GM18858 (cell line): ENCODE measurements around the gene LZIC.
"Not testable (repeated sequence)": the region's sequence is repeated elsewhere in the genome, so short reads cannot be mapped to it uniquely, and the experiment has no call there.

ENCODE experiments used
- ATAC-seq: cut with Tn5 transposase; IDR thresholded peaks from one replicate; pipeline ENCODE4 v1.9.1; 2021; ENCODE audit not compliant: unreplicated experiment

The LZIC gene

DNA sequence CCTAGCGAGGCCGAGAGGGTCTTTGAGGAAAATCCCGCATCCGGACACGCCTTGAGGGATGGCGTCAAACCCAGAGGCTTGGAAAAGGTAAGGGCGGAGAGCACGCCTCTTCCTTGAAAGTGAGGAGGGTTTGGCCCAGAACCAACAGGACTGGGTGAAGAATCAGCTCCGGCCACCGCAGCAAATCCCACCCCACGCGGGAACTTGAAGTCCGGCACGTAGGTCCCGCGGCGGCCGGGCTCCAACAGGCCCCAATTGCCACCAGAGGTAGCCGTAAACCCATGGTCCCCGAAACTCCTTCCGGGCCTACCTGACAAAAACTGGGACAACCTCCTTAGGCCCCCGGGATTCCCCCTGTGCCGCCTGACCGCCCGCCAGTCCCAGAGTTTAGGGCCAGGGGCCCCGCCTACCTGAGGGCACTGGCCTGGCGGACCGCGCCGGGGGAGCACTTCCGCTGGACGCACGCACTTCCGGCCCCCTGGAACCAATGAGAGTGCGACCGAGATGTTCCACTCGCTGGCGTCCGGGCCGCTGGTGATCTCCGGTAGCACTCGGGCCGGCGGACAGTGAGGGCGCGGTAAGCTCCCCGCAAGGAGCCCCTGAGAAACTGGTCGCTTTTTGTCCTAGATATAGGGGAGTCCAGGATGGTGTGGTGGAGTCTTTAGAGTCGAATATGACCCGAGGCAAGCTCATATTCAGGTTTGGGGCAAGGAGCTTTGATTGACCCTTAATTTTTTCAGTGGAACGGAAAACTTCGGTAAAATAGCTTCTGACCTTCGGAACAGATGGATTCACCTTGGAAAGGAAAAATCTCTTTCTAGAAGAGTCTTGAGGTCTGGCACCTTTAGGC is at the start of gene LZIC, which contains the start of gene NMNAT1:
Gene LZIC, minus strand, starts transcription at position 453 of the 850 bp plus-strand sequence. CDS start 6,772 bp downstream, outside the sequence.
Gene NMNAT1, plus strand, starts transcription at position 537 of the 850 bp plus-strand sequence. CDS start 28,599 bp downstream, outside the sequence.
- peak; percentile 61 for ATAC-seq

GRCh38 chr1:9992910-9993309 is 49.7 kb upstream of the LZIC start:
- ATAC-seq = no peak

DNA sequence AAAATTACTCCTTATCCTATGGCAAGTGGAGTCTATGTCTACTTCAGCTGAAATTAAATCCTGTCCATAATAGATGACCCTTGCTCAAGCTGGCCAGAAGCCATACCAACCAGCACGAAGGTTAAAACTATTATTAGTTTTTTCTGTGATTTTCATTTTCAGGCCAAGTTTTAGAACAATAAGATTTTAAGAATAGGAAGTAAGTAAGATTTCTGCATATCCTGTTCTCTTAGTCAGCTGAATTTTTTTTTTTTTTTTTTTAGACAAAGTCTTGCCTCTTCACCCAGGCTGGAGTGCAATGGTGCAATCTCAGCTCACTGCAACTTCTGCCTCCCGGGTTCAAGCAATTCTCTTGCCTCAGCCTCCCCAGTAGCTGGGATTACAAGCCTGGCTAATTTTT is 47.8 kb upstream of the LZIC start:
- ATAC-seq = no peak

DNA sequence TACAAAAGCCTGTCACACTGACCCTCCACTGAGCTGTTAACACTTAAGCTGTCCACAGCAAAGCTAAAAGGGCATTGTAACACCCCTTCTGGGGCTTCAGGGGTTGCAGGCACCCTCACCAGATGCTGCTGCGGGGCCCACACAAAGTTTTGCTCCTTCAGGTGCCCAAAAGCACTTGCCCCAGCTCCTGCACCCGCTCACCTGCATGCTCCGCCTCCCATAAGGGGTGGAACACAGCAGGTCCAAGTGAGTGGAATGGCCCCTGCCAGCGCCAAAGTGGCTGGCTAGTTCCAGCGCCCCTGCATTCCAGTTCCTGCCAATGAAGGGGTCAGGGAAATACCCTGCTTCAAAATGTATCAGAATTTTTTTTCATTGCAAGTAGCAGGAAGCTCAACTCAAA is 46.6 kb upstream of the LZIC start:
- ATAC-seq = no peak

DNA sequence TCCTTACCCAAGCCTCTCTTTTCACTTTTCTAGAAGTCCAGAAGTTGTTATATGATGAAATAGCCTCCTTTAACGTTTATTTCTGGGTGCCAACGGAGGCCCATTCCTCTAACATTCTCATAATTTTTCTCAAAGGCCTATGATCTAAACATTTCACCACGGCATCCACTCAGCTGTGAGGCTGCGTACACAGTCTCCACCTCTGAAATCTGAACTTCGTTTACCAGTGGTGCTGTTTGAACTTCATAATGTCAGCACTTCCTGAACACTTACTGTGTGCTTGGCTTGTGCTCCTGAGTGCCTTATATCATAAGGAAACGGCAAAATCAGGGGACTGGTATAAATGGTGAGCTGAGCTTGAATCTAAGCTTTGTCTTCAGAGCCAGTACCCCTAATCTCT is 41.8 kb upstream of the LZIC start:
- no peak for ATAC-seq

DNA sequence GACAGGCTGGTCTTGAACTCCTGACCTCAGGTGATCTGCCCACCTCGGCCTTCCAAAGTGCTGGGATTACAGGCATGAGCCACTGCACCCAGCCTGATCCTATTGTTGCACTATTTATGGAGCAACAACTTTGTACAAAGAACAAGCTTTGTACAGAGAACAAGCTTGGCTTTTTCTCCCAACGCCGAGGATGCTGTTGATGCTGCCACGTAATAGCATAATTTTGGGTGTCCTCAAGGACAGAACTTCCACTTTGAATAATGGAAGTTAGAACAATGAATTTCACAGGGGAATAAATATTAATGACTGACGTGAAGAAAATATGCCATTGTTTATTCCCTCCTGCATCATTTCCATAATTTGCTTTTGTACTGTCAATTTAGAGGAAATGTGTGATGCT is 41.1 kb upstream of the LZIC start:
- no peak for ATAC-seq

- ATAC-seq = no peak
Observed at GRCh38 chr1:9960706-9961562, 17.7 kb upstream of the LZIC start.

DNA sequence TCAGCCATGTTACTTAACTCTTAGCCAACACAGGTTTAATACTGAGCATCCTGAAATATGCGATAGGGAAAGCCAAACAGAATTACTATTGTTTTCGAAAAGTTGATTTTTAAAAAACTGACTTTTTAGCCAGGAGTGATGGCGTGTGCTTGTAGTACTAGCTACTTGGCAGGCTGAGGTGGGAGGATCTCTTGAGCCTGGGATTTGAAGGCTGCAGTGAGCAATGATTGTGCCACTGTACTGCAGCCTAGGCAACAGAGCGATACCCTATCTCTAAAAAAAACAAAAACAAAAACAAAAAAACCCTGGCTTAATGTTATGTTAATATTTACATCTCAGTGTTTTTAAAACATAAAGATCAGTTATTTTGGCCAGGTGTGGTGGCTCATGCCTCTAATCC is 16.8 kb upstream of the LZIC start:
- no peak for ATAC-seq

DNA sequence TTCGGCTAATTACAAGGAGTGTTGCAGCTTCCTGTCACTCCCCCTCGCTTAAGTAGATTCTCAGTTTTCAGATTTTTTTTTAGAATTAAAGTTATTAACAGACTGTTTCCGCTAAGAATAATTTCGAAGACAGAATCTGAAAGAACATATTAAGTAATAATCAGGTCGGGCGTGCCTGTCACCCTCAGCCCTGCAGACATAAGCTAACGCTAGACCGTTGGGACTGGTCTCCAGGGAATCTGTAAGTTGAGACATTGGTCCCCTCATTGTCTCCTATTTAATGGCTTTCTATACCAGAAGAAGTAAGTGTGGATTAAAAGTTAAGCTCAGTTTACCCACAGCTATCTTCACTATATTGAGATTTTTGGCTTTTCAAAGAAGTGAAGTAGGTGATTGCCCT is 14.5 kb upstream of the LZIC start:
- ATAC-seq = no peak

DNA sequence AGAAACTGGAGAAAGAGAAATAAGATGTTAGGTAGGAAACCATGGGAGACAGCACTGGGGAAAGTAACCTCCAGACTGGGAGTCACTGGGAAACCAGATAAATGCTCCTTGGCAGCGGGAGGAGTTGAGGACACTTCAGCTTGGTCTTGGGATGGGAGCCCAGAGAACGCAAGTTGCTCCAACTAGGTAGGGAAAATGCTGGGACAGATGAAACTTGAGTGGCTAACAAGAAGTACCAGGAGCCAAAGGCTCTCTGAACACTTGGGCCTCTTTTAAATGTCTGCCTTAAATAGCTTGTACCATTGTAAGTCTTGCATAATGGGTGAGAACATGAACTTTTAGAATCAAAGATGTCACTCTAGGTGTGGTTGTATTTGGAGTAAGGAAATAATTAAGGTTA is 3.1 kb upstream of the LZIC start:
- no peak for ATAC-seq

DNA sequence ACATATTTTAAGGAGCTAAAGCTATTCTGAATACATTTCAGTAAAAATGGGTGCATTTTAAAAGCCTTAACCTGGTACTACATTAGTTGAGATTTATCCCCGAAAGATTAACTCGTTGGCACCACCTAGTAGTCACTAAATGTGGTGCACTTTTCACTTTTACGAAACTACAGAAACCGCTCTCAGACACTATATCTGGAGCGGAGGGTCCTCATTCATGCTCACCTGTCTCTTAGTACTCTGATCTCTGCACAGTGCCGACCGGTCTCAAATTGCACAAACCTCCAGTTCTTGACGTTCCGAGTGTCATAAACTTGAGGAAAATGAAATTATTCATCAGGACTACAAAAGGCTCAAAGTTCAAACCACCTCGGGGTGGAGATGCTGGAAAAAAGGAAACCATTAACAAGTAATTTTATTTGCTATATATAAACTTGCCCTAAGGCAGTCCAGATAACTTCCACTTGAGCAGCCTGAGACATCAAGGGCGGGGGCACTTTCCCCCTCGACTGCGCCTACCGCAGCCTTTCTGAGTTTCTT is 722 bp downstream of the LZIC start:
- no peak for ATAC-seq

- ATAC-seq = no peak
Observed at GRCh38 chr1:9929431-9930385, 13.5 kb downstream of the LZIC start.

DNA sequence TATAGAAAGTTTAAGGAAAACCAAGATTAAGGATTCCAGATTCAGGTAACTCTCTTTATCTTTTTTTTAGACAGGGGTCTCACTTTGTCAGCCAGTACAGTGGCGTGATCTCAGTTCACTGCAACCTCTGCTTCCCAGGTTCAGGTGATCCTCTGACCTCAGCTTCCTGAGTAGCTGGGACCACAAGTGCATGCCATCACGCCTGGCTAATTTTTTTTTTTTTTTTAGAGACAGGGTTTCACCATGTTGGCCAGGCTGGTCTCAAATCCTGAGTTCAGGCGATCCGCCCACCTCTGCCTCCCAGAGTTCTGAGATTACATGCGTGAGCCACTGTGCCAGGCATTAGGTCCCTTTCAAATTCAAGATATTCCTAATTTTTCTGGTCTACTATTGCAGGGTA is 15.9 kb downstream of the LZIC start:
- ATAC-seq = no peak

GRCh38 chr1:9922342-9922741 is 20.8 kb downstream of the LZIC start:
- ATAC-seq = no peak

GRCh38 chr1:9920606-9921005 is 22.6 kb downstream of the LZIC start:
- no peak for ATAC-seq

DNA sequence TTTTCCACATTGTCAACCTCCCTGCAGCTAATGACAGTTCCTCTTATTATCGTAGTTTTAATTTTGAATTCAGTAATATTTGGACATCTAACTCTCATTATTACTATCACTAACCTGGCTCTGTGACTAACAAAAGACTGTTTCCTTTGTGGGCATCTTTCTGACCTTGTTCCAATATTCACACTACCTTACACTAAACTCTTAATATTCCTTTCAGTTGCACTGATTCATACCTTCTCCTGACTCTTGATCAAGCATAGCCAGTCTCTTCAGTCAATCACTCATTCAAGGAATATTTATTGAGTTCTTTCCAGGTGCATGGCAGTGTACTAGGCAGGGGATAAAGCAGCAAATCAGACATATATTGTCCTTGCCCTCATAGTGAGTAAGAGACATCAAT is 25.3 kb downstream of the LZIC start:
- ATAC-seq = no peak

DNA sequence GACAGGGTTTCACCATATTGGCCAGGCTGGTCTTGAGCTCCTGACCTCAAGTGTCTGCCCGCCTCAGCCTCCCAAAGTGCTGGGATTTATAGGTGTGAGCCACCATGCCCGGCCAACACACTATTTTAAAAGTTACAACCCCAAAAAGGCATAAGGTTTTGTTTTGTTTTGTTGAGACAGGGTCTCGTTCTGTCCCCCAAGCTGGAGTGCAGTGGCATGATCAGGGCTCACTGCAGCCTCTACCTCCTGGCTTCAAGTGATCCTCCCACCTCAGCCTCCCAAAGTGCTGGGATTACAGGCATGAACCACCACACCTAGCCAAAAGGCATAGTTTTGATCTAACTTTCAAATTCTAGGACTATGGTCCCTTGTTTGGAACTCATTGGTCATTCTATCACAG is 25.7 kb downstream of the LZIC start:
- not testable (repeated sequence) for ATAC-seq

DNA sequence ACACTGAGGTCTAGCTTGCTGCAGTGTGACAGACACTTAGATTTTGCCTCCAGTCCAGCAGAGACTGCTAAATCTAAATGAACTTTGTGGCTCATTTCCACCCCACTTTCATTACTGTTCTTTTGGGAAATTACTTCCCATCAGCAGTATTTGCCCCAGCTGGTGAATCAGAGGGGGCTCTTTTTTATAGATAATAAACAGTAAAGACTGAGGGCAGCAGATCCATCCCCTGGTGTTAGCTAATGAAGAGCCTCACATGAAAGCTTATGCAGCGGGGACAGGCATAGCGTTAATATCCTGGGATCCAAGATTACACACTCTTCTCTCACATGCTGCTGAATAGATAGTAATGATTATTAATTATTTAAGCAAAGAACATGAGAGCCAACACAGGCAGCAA is 26.7 kb downstream of the LZIC start:
- ATAC-seq = no peak

DNA sequence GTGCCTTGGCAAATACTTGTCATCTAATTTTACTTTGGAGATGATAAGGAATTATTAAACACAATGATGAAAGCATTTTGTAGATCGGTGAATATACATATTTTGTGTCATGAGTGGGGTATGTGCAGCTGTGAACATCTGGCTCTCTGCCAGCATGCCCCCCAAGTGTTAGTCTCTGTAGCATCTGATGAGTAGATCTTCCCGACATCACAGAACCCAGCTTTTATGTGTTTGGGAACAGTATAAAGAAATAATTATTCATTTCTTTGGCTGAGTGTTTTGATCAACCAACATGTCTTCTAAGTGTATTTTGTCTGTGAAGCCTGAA is 28.6 kb downstream of the LZIC start:
- no peak for ATAC-seq

DNA sequence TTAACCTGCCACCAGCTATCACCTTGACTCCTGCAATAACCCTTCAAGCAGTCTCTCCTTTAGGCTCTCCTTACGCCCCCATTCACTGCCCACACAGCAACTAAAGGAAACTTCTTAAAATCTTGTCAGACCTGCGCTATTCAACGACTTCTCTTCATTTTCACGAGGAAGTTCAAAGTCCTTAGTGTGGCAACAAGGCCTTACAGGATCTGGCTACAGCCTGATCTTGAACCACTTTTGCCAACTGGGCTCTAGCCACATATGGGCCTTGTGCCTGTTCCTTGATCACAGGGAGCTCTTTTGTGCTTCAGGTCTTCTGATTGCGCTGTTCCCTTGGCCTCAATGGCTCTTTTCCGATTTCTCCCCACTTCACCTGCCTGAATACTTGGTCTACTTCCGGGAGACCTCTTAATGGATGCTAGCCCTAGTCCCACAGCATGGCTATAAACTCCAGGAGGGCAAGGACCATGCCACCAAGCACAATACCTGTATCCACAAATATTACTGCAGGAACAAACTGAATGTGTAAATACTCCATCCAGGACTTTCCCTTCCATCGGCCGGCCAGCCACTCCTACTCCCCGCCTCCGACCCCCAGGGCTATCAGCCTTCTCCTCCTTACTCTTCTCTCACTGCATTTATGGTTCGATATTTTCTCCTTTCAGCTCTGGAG is 30.8 kb downstream of the LZIC start:
- ATAC-seq = no peak
